Measurements from ENCODE around the gene NRXN3. TPM values are rescaled to one million over a fixed set of nuclear protein-coding genes. Genes with fewer than 3 reads are reported as not detected.

NRXN3 gene
- total RNA-seq, 2 donors from 2014 or later, result 1.3 to 2.3 TPM

- TF ChIP-seq, protein P1, sequence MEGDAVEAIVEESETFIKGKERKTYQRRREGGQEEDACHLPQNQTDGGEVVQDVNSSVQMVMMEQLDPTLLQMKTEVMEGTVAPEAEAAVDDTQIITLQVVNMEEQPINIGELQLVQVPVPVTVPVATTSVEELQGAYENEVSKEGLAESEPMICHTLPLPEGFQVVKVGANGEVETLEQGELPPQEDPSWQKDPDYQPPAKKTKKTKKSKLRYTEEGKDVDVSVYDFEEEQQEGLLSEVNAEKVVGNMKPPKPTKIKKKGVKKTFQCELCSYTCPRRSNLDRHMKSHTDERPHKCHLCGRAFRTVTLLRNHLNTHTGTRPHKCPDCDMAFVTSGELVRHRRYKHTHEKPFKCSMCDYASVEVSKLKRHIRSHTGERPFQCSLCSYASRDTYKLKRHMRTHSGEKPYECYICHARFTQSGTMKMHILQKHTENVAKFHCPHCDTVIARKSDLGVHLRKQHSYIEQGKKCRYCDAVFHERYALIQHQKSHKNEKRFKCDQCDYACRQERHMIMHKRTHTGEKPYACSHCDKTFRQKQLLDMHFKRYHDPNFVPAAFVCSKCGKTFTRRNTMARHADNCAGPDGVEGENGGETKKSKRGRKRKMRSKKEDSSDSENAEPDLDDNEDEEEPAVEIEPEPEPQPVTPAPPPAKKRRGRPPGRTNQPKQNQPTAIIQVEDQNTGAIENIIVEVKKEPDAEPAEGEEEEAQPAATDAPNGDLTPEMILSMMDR (IDR thresholded peaks at IDR 0.05), result no peak
- TF ChIP-seq POLR2A (IDR thresholded peaks at IDR 0.05), result no peak
- Histone ChIP-seq H3K4me3 (no peak overlapping the region), H3K4me1 (no peaks in the 10 kb centered on the region), H3K9me3 (no peaks in the 10 kb centered on the region), H3K27me3 (no peaks in the 10 kb centered on the region), H3K36me3 (replicated peaks in 1 of 2; ENCODE audit: insufficient read depth in 1 of 2, low read depth in 2 of 2) (no peaks in the 10 kb centered on the region), H3K27ac (no peak overlapping the region)
- DNase-seq (no peak), ATAC-seq (no peak)
- intact Hi-C loops (cut with DNase I), result no loop called here
- 30 to 41% methylated on average over 7 of the region's 7 CpGs for WGBS, 2 donors
Observed at GRCh38 chr14:78440356-78440894, 270.3 kb downstream of the NRXN3 start.

DNA sequence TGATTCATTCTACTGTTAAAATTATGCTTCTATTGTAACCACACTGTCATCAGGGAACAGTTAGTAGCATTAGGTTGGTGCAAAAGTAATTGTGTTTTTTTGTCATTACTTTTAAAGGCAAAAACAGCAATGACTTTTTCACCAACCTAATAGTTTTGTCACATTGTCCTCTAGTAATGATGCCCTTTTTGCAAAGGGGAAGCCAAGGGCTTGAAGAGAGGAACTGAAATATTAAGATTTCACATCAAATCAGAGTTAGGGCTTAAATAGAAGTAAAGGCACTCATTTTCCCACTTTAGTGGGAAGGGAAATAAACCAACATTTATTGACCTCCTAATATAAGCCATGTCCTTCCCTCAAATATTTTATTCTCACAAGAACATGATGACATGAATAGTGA is 273.7 kb downstream of the NRXN3 start:
- no peak overlapping the region for H3K4me3 ChIP-seq
- no peak for TF ChIP-seq POLR2A (IDR thresholded peaks at IDR 0.05)
- TF ChIP-seq, protein P1 (IDR thresholded peaks at IDR 0.05), result no peak
- no peaks in the 10 kb centered on the region for H3K9me3 ChIP-seq
- H3K4me1 ChIP-seq, result no peaks in the 10 kb centered on the region
- no peaks in the 10 kb centered on the region for H3K27me3 ChIP-seq
- no peak overlapping the region for H3K27ac ChIP-seq
- H3K36me3 ChIP-seq (replicated peaks in 1 of 2; ENCODE audit: insufficient read depth in 1 of 2, low read depth in 2 of 2), result no peaks in the 10 kb centered on the region
- no peak for ATAC-seq
- intact Hi-C loops (cut with DNase I), result no loop called here
- DNase-seq, result no peak

DNA sequence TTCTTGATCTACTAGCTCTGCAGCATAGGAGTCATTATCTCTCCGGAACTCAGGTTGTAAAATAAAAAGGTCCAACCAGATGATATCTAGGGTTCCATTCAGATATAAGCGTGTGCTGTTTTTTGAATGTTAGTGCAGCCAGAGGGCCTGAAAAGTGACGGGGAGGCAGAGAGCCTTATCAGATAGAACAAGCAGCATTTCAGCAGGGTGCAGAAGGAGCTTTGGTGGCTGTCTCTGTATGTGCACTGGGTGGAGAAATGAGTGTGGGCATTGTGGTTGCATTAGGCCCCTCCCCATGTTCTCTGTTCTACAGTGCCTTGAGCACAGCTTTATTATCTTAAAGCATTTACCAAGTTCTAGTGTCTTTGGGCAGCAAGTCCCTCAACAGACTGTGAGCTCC is 275.1 kb downstream of the NRXN3 start:
- TF ChIP-seq, protein P1 (IDR thresholded peaks at IDR 0.05), result no peak
- no peak for TF ChIP-seq POLR2A (IDR thresholded peaks at IDR 0.05)
- intact Hi-C loops (cut with DNase I), result no loop called here
- H3K27ac ChIP-seq, result no peak overlapping the region
- no peaks in the 10 kb centered on the region for H3K4me1 ChIP-seq
- no peaks in the 10 kb centered on the region for H3K9me3 ChIP-seq
- H3K27me3 ChIP-seq, result no peaks in the 10 kb centered on the region
- no peak overlapping the region for H3K4me3 ChIP-seq
- DNase-seq, result no peak
- H3K36me3 ChIP-seq (replicated peaks in 1 of 2; ENCODE audit: insufficient read depth in 1 of 2, low read depth in 2 of 2), result no peaks in the 10 kb centered on the region
- 64 to 67% methylated on average over 3 of the region's 3 CpGs for WGBS, 2 donors
- no peak for ATAC-seq

DNA sequence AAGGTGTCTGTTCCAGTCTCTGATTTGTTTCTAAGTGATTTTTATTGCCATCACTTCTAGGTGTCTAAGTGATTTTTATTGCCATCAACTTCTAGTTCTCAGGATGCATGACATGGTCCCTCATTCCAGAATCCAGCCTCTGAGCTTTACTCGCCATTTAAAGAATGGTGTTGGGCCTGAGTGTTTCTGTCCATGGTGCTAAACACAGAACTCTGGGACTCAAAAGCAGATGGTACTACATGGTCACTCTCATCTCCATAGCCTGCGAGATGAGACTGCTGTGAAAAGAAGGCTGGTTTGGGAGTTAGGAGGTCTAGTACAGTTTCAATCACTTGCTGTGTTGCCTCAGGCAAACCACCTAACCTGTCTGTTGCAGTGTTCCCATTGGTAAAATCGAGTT is 276.6 kb downstream of the NRXN3 start:
- H3K4me1 ChIP-seq, result no peaks in the 10 kb centered on the region
- TF ChIP-seq, protein P1 (IDR thresholded peaks at IDR 0.05), result no peak
- TF ChIP-seq POLR2A (IDR thresholded peaks at IDR 0.05), result no peak
- H3K9me3 ChIP-seq, result no peaks in the 10 kb centered on the region
- no peak overlapping the region for H3K4me3 ChIP-seq
- ATAC-seq (no peak), DNase-seq (no peak)
- no peak overlapping the region for H3K27ac ChIP-seq
- WGBS, 2 donors, result 37 to 46% methylated on average over 3 of the region's 3 CpGs
- H3K27me3 ChIP-seq, result no peaks in the 10 kb centered on the region
- no peaks in the 10 kb centered on the region for H3K36me3 ChIP-seq (replicated peaks in 1 of 2; ENCODE audit: insufficient read depth in 1 of 2, low read depth in 2 of 2)
- intact Hi-C loops (cut with DNase I), result no loop called here

Data from body of pancreas (tissue), 4 donors.